Measurements from ENCODE around the gene IL4R. TPM values are rescaled to one million over a fixed set of nuclear protein-coding genes. Genes with fewer than 3 reads are reported as not detected.

Gene IL4R
- total RNA-seq, 1 experiment from 2014 or later = 29.6 TPM

- no peaks in the 10 kb centered on the region for H4K20me1 ChIP-seq (ENCODE audit: insufficient read depth)
- no peaks in the 10 kb centered on the region for H3K36me3 ChIP-seq (ENCODE audit: control insufficient read depth in 1 of 2, insufficient read depth in 2 of 2, low read length in 2 of 2)
- no peaks in the 10 kb centered on the region for H3K9me3 ChIP-seq (ENCODE audit: control insufficient read depth in 1 of 2, insufficient read depth in 1 of 2, low read depth in 1 of 2, low read length in 2 of 2)
- RAD21 ChIA-PET (ENCODE audit: low non-redundant PET in 1 of 2, low total read pairs in 2 of 2, uncharacterized antibody in 2 of 2, unreplicated experiment in 2 of 2) = no interaction called here
- ATAC-seq (no peak), DNase-seq (ENCODE audit: low read depth, low spot score) (no peak)
- CTCF ChIA-PET = no interaction called here
- 0 out of 2 replicates have a peak, but pooled peaks cover 3% of the 10 kb centered on the region for H3K27me3 ChIP-seq (ENCODE audit: insufficient read depth, low read length)
- H3K9ac ChIP-seq (ENCODE audit: low read length) = no peak overlapping the region
- no TSS peak for BruUV-seq (replicated peaks)
- H3K4me2 ChIP-seq (ENCODE audit: low read length) = no peak overlapping the region
- intact Hi-C loops (cut with micrococcal nuclease) = no loop called here
- H3K9me2 ChIP-seq (ENCODE audit: insufficient read depth) = no peaks in the 10 kb centered on the region
- H2AFZ ChIP-seq (ENCODE audit: low read depth, low read length, poor library complexity, severe bottlenecking) = no peak overlapping the region
- TF ChIP-seq EZH2phosphoT487 (IDR thresholded peaks at IDR 0.05; ENCODE audit: borderline replicate concordance) (no peak), CBX3 (IDR thresholded peaks at IDR 0.05; ENCODE audit: low read depth) (no peak), SIN3A (IDR thresholded peaks at IDR 0.05; ENCODE audit: low read depth) (no peak), MAX (IDR thresholded peaks at IDR 0.05) (no peak), CTCF (IDR thresholded peaks at IDR 0.05 in 2 of 3, conservative IDR thresholded peaks at IDR 0.05 in 1 of 3; ENCODE audit: borderline replicate concordance in 1 of 3, insufficient read depth in 1 of 3, low read depth in 2 of 3, low read length in 2 of 3) (no peak), RAD21 (IDR thresholded peaks at IDR 0.05; ENCODE audit: low read depth) (no peak), SP1 (IDR thresholded peaks at IDR 0.05; ENCODE audit: low read depth) (no peak), EZH2 (IDR thresholded peaks at IDR 0.05) (no peak), EGR1 (IDR thresholded peaks at IDR 0.05; ENCODE audit: low read depth) (no peak), POLR2AphosphoS5 (IDR thresholded peaks at IDR 0.05; ENCODE audit: low read depth, low read length) (no peak), TCF7L2 (IDR thresholded peaks at IDR 0.05; ENCODE audit: borderline replicate concordance, extremely low read depth, insufficient read depth, insufficient read length) (no peak), JUND (IDR thresholded peaks at IDR 0.05) (no peak), ATF3 (IDR thresholded peaks at IDR 0.05) (no peak)
- TF ChIP-seq, protein P1, sequence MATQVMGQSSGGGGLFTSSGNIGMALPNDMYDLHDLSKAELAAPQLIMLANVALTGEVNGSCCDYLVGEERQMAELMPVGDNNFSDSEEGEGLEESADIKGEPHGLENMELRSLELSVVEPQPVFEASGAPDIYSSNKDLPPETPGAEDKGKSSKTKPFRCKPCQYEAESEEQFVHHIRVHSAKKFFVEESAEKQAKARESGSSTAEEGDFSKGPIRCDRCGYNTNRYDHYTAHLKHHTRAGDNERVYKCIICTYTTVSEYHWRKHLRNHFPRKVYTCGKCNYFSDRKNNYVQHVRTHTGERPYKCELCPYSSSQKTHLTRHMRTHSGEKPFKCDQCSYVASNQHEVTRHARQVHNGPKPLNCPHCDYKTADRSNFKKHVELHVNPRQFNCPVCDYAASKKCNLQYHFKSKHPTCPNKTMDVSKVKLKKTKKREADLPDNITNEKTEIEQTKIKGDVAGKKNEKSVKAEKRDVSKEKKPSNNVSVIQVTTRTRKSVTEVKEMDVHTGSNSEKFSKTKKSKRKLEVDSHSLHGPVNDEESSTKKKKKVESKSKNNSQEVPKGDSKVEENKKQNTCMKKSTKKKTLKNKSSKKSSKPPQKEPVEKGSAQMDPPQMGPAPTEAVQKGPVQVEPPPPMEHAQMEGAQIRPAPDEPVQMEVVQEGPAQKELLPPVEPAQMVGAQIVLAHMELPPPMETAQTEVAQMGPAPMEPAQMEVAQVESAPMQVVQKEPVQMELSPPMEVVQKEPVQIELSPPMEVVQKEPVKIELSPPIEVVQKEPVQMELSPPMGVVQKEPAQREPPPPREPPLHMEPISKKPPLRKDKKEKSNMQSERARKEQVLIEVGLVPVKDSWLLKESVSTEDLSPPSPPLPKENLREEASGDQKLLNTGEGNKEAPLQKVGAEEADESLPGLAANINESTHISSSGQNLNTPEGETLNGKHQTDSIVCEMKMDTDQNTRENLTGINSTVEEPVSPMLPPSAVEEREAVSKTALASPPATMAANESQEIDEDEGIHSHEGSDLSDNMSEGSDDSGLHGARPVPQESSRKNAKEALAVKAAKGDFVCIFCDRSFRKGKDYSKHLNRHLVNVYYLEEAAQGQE (IDR thresholded peaks at IDR 0.05; ENCODE audit: low read depth) = no peak
- no peak overlapping the region for H3K4me3 ChIP-seq (replicated peaks in 1 of 2; ENCODE audit: low read depth in 1 of 2, low read length in 2 of 2)
- POLR2A ChIA-PET = no interaction called here
- H3K27ac ChIP-seq (ENCODE audit: low read depth, low read length) = no peak overlapping the region
- no peaks in the 10 kb centered on the region for H3K79me2 ChIP-seq (ENCODE audit: insufficient read depth, low read length)
- H3K4me1 ChIP-seq (ENCODE audit: control insufficient read depth in 1 of 2, insufficient read depth in 2 of 2, low read length in 2 of 2) = no peaks in the 10 kb centered on the region
Observed at GRCh38 chr16:27398894-27399853, 85.4 kb downstream of the IL4R start.
